WTC11 (cell line): ENCODE data around the gene FIS1.

Experiments
- AFF4 ChIP-seq: sonication (generic); formaldehyde crosslinking; IDR thresholded peaks from 2 replicates; pipeline ENCODE4 v1.8.1; 2023; ENCODE audit warnings: mild to moderate bottlenecking, missing genetic modification reagents, borderline replicate concordance
- CBFB ChIP-seq: sonication (generic); formaldehyde crosslinking; IDR thresholded peaks from 2 replicates; pipeline ENCODE4 v1.8.1; 2022; ENCODE audit warnings: mild to moderate bottlenecking, low read depth, missing genetic modification reagents
- CREB1 ChIP-seq: sonication (generic); formaldehyde crosslinking; IDR thresholded peaks from 2 replicates; pipeline ENCODE4 v1.8.0; 2023; ENCODE audit warnings: mild to moderate bottlenecking, missing genetic modification reagents
- CTCF ChIP-seq: fragments of 200-600 bp; IDR thresholded peaks from 2 replicates; pipeline ENCODE4 v1.8.0; 2022; ENCODE audit warnings: antibody characterized with exemption
- E2F4 ChIP-seq: sonication (generic); formaldehyde crosslinking; IDR thresholded peaks from 2 replicates; pipeline ENCODE4 v1.8.1; 2022; ENCODE audit warnings: low read depth, mild to moderate bottlenecking, moderate library complexity, missing genetic modification reagents, borderline replicate concordance
- ELF4 ChIP-seq: sonication (generic); formaldehyde crosslinking; IDR thresholded peaks from 2 replicates; pipeline ENCODE4 v1.8.1; 2022; ENCODE audit warnings: low read depth, mild to moderate bottlenecking, moderate library complexity, missing genetic modification reagents
- ETV6 ChIP-seq: sonication (generic); formaldehyde crosslinking; IDR thresholded peaks from 2 replicates; pipeline ENCODE4 v1.8.1; 2022; ENCODE audit warnings: mild to moderate bottlenecking, missing genetic modification reagents
- MLX ChIP-seq: sonication (generic); formaldehyde crosslinking; IDR thresholded peaks from 2 replicates; pipeline ENCODE4 v1.8.1; 2023; ENCODE audit warnings: mild to moderate bottlenecking, missing genetic modification reagents, moderate library complexity
- NFE2L1 ChIP-seq: sonication (generic); formaldehyde crosslinking; IDR thresholded peaks from 2 replicates; pipeline ENCODE4 v1.8.1; 2023; ENCODE audit warnings: missing genetic modification reagents
- PRDM15 ChIP-seq: sonication (generic); formaldehyde crosslinking; IDR thresholded peaks from 2 replicates; pipeline ENCODE4 v1.8.0; 2022; ENCODE audit warnings: missing genetic modification reagents
- SP1 ChIP-seq: sonication (generic); formaldehyde crosslinking; conservative IDR thresholded peaks from 2 replicates; pipeline ENCODE4 v1.8.1; 2022; ENCODE audit warnings: missing genetic modification reagents
- ZNF138 ChIP-seq: sonication (generic); formaldehyde crosslinking; conservative IDR thresholded peaks from 2 replicates; pipeline ENCODE4 v1.8.1; 2022; ENCODE audit warnings: mild to moderate bottlenecking, moderate library complexity, missing genetic modification reagents

- no peak for TF ChIP-seq CTCF
- no peak for TF ChIP-seq ELF4 (CRISPR knock-in tag)
- TF ChIP-seq MLX, result no peak
- TF ChIP-seq ZNF138 (CRISPR knock-in tag), result no peak
- TF ChIP-seq CREB1, result no peak
- TF ChIP-seq E2F4 (CRISPR knock-in tag), result no peak
- no peak for TF ChIP-seq ETV6 (CRISPR knock-in tag)
- no peak for TF ChIP-seq SP1 (CRISPR knock-in tag)
- TF ChIP-seq CBFB, result no peak
- TF ChIP-seq PRDM15 (CRISPR knock-in tag), result no peak
- TF ChIP-seq AFF4, result no peak
- TF ChIP-seq NFE2L1 (CRISPR knock-in tag), result no peak
These were observed 13.4 kb upstream of the FIS1 start for GRCh38 chr7:101258243-101258731.
